ENCODE measurements around the gene TRIM66.

DNA sequence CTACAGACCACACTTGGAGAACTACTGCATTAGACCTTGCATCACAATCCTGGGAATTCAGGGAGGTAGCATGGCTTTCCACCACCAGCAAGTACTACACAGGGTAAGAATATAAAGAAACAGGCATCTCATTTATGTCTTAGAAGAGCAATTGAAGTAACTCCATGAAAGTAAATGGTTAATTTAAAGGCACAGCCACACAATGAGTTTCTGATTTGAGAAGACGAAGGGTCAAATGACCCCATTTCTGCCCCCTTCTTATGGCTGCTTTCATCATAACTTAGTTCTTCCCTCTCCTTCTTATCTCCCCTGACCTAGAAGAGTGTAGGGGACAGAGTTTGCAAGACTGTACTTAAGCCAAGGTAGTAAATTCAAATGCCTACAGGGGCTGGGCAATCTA is 6.0 kb downstream of the TRIM66 start:
- TF ChIP-seq EZH2 (IDR thresholded peaks at IDR 0.05) (no peak), POLR2AphosphoS5 (IDR thresholded peaks at IDR 0.05; ENCODE audit: borderline replicate concordance, low read depth, low read length) (no peak), FOXP2 (optimal IDR thresholded peaks at IDR 0.05; ENCODE audit: control extremely low read depth, extremely low read length, insufficient read depth) (no peak)
